Measurements from ENCODE around the gene ISLR2.
"Not testable (repeated sequence)": the region's sequence is repeated elsewhere in the genome, so short reads cannot be mapped to it uniquely, and the experiment has no call there.

Gene ISLR2

GRCh38 chr15:74130155-74130848 lies at the start of gene ISLR2:
Gene ISLR2, plus strand, starts transcription at chr15:74130586. Its CDS starts 2,169 bp downstream, at chr15:74132755.
- DNase-seq, result no peak

- DNase-seq, result not testable (repeated sequence)
Observed at GRCh38 chr15:74082450-74082849, 47.9 kb upstream of the ISLR2 start, which contains the start of gene GOLGA6A. Gene GOLGA6A, minus strand, starts transcription at chr15:74082550. Its CDS starts 41 bp downstream, at chr15:74082509.

- DNase-seq, result not testable (repeated sequence)
Observed at GRCh38 chr15:74094567-74094966, 35.8 kb upstream of the ISLR2 start.

GRCh38 chr15:74095610-74096009 lies 34.8 kb upstream of the ISLR2 start:
- DNase-seq, result not testable (repeated sequence)

GRCh38 chr15:74096753-74097474 lies 33.5 kb upstream of the ISLR2 start:
- not testable (repeated sequence) for DNase-seq

GRCh38 chr15:74099963-74100733 lies 30.2 kb upstream of the ISLR2 start:
- DNase-seq, result not testable (repeated sequence)

GRCh38 chr15:74108111-74108510 lies 22.3 kb upstream of the ISLR2 start:
- no peak for DNase-seq

- DNase-seq, result not testable (repeated sequence)
Observed at GRCh38 chr15:74108611-74109010, 21.8 kb upstream of the ISLR2 start.

- no peak for DNase-seq
Observed at GRCh38 chr15:74109713-74110112, 20.7 kb upstream of the ISLR2 start.

- DNase-seq, result no peak
Observed at GRCh38 chr15:74120426-74120825, 10.0 kb upstream of the ISLR2 start.

- no peak for DNase-seq
Observed at GRCh38 chr15:74121039-74121438, 9.3 kb upstream of the ISLR2 start.

GRCh38 chr15:74121858-74122257 lies 8.5 kb upstream of the ISLR2 start:
- DNase-seq, result no peak

GRCh38 chr15:74122403-74123130 lies 7.8 kb upstream of the ISLR2 start:
- DNase-seq, result no peak

GRCh38 chr15:74123131-74123429 lies 7.3 kb upstream of the ISLR2 start:
- no peak for DNase-seq

- no peak for DNase-seq
Observed at GRCh38 chr15:74123658-74124057, 6.7 kb upstream of the ISLR2 start.

- no peak for DNase-seq
Observed at GRCh38 chr15:74124196-74124595, 6.2 kb upstream of the ISLR2 start.

- DNase-seq, result no peak
Observed at GRCh38 chr15:74124759-74125158, 5.6 kb upstream of the ISLR2 start.

GRCh38 chr15:74127255-74127953 lies 3.0 kb upstream of the ISLR2 start:
- DNase-seq, result peak; percentile 58

- no peak for DNase-seq
Observed at GRCh38 chr15:74127954-74128784, 2.2 kb upstream of the ISLR2 start.

- DNase-seq, result no peak
Observed at GRCh38 chr15:74128785-74129585, 1.4 kb upstream of the ISLR2 start.

All from SHP77 treated with DMSO at 0.1 percent for 48 hours (cell line).